HepG2 (cell line): ENCODE results near the gene PYCR2. TPM values are rescaled to one million over a fixed set of nuclear protein-coding genes. Genes with fewer than 3 reads are reported as not detected.
A peak's percentile ranks its signal among the peaks of the same experiment; 100 is the strongest.

Experiments
- EED ChIP-seq: sonication (generic); formaldehyde crosslinking; IDR thresholded peaks from 2 replicates; pipeline ENCODE4 v1.5.0; 2020; ENCODE audit warnings: mild to moderate bottlenecking, missing genetic modification reagents
- POLR2AphosphoS5 ChIP-seq: IDR thresholded peaks from 2 replicates; pipeline ENCODE4 v1.6.1; 2012; ENCODE audit warnings: low read depth, low read length
- SMARCC2 ChIP-seq: fragments of 450-650 bp; IDR thresholded peaks from 2 replicates; pipeline ENCODE4 v1.6.1; 2017; ENCODE audit warnings: antibody characterized with exemption, mild to moderate bottlenecking
- SRSF1 ChIP-seq: fragments of 200-400 bp; formaldehyde crosslinking; optimal IDR thresholded peaks from 2 replicates; pipeline ENCODE3; 2017; ENCODE audit warnings: mild to moderate bottlenecking, low read depth, low read length, moderate library complexity
- XBP1 ChIP-seq: sonication (generic); formaldehyde crosslinking; IDR thresholded peaks from 2 replicates; pipeline ENCODE4 v1.5.0; 2020; ENCODE audit warnings: missing genetic modification reagents
- ZNF282 ChIP-seq: fragments of 450-650 bp; IDR thresholded peaks from 2 replicates; pipeline ENCODE4 v1.6.1; 2018; ENCODE audit not compliant: partially characterized antibody
- polyA plus RNA-seq, 8 experiments: library from polyadenylated mRNA; depleted of rRNA in 3 of 8; stranded (reverse) in 7 of 8; unstranded in 1 of 8; fragments of >200 nt; fragmentation: Illumina TruSeq in 4 of 8; extraction: Trizol in 4 of 8; gene quantifications; 2 replicates each; pipeline versions ENCODE4 v1.2.1 to v1.2.3, GENCODE V29; 2011 to 2016; ENCODE audit warnings: low read depth in 4 of 8, missing spikeins in 1 of 8, mixed read lengths in 1 of 8; ENCODE audit not compliant: insufficient read depth in 1 of 8
- total RNA-seq, 5 experiments: library from RNA; depleted of rRNA; stranded (reverse); fragments of >200 nt; fragmentation: Illumina TruSeq; extraction: Trizol; gene quantifications; 2 replicates each; pipeline ENCODE4 v1.2.3, GENCODE V29; 2016; ENCODE audit warnings: low read depth in 1 of 5
- TF ChIP-seq, protein P1 (sequence below): fragments of 450-650 bp; IDR thresholded peaks from 2 replicates; pipeline ENCODE4 v1.6.1; 2017; ENCODE audit warnings: mild to moderate bottlenecking
- TF ChIP-seq, protein P2 (sequence below): sonication (generic); formaldehyde crosslinking; IDR thresholded peaks from 2 replicates; pipeline ENCODE4 v1.8.0; 2022; ENCODE audit warnings: mild to moderate bottlenecking, missing genetic modification reagents, moderate library complexity
- TF ChIP-seq, protein P3 (sequence below), 2 experiments: fragments of 450-650 bp in 1 of 2; sonication (generic) in 1 of 2; formaldehyde crosslinking in 1 of 2; IDR thresholded peaks; 2 replicates each; pipeline versions ENCODE4 v1.6.1 to v1.8.0; 2016 to 2022; ENCODE audit warnings: antibody characterized with exemption in 1 of 2, mild to moderate bottlenecking in 1 of 2, missing genetic modification reagents in 1 of 2
- TF ChIP-seq, protein P4 (sequence below): sonication (generic); formaldehyde crosslinking; IDR thresholded peaks from 2 replicates; pipeline ENCODE4 v1.8.1; 2022; ENCODE audit warnings: low read depth, mild to moderate bottlenecking, missing genetic modification reagents
- TF ChIP-seq, protein P5 (sequence below): sonication (generic); formaldehyde crosslinking; IDR thresholded peaks from 2 replicates; pipeline ENCODE4 v1.5.1; 2020; ENCODE audit warnings: missing genetic modification reagents, mild to moderate bottlenecking, borderline replicate concordance

Gene PYCR2
- total and polyA plus RNA-seq, 2 of the 13 experiments (the other 11 are each of a cell fraction or from before 2014, with no cell fraction given), result 47.2 to 47.8 TPM

DNA sequence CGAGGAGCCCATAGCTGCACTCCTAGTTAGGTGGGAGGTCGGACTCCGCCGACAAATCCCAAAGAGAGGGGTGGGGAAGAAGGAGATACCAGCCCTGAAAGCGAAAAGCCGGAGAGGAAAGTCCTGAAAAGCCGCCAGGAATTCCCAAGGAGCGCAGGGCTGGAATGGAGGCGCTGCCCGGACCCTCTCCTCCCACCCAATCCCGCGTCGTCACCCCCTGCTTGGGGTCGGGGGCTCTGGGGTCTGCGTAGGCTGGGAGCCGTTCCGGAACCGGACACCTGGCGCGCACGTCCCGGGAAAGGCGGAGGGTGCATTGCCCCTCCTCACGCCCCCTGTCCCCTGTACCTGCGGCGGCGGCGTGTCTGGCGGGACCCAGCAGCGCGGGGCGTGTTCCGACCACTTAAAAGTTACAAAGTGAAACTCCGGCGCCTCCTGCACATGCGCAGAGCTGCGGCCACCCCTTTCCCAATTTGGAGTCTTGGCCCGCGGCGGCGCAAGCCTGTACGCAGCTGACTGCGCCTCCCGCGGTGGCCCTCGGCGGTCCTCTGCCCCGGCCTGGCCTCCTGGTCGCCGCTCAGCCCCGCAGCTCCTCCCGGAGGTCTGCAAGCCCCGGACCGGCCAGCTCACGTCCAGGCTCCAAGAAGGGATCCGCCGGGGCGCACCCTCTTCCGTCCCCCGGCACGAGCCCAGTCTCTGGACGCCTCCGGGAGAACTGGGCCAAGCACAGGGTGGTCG, 41.9 kb downstream of the PYCR2 start, which contains the start of gene TMEM63A (continued):
- no peak for TF ChIP-seq ZNF282
- TF ChIP-seq EED (CRISPR knock-in tag), result no peak; the same call in 1 of the 2 replicates
- TF ChIP-seq SRSF1, result no peak
- TF ChIP-seq, protein P1, sequence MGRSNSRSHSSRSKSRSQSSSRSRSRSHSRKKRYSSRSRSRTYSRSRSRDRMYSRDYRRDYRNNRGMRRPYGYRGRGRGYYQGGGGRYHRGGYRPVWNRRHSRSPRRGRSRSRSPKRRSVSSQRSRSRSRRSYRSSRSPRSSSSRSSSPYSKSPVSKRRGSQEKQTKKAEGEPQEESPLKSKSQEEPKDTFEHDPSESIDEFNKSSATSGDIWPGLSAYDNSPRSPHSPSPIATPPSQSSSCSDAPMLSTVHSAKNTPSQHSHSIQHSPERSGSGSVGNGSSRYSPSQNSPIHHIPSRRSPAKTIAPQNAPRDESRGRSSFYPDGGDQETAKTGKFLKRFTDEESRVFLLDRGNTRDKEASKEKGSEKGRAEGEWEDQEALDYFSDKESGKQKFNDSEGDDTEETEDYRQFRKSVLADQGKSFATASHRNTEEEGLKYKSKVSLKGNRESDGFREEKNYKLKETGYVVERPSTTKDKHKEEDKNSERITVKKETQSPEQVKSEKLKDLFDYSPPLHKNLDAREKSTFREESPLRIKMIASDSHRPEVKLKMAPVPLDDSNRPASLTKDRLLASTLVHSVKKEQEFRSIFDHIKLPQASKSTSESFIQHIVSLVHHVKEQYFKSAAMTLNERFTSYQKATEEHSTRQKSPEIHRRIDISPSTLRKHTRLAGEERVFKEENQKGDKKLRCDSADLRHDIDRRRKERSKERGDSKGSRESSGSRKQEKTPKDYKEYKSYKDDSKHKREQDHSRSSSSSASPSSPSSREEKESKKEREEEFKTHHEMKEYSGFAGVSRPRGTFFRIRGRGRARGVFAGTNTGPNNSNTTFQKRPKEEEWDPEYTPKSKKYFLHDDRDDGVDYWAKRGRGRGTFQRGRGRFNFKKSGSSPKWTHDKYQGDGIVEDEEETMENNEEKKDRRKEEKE, result no peak
- no peak for TF ChIP-seq SMARCC2
- TF ChIP-seq POLR2AphosphoS5, result peak; percentile 57; the same call in 1 of the 2 replicates
- TF ChIP-seq, protein P2, sequence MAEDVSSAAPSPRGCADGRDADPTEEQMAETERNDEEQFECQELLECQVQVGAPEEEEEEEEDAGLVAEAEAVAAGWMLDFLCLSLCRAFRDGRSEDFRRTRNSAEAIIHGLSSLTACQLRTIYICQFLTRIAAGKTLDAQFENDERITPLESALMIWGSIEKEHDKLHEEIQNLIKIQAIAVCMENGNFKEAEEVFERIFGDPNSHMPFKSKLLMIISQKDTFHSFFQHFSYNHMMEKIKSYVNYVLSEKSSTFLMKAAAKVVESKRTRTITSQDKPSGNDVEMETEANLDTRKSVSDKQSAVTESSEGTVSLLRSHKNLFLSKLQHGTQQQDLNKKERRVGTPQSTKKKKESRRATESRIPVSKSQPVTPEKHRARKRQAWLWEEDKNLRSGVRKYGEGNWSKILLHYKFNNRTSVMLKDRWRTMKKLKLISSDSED (CRISPR knock-in tag), result no peak
- TF ChIP-seq, protein P3, sequence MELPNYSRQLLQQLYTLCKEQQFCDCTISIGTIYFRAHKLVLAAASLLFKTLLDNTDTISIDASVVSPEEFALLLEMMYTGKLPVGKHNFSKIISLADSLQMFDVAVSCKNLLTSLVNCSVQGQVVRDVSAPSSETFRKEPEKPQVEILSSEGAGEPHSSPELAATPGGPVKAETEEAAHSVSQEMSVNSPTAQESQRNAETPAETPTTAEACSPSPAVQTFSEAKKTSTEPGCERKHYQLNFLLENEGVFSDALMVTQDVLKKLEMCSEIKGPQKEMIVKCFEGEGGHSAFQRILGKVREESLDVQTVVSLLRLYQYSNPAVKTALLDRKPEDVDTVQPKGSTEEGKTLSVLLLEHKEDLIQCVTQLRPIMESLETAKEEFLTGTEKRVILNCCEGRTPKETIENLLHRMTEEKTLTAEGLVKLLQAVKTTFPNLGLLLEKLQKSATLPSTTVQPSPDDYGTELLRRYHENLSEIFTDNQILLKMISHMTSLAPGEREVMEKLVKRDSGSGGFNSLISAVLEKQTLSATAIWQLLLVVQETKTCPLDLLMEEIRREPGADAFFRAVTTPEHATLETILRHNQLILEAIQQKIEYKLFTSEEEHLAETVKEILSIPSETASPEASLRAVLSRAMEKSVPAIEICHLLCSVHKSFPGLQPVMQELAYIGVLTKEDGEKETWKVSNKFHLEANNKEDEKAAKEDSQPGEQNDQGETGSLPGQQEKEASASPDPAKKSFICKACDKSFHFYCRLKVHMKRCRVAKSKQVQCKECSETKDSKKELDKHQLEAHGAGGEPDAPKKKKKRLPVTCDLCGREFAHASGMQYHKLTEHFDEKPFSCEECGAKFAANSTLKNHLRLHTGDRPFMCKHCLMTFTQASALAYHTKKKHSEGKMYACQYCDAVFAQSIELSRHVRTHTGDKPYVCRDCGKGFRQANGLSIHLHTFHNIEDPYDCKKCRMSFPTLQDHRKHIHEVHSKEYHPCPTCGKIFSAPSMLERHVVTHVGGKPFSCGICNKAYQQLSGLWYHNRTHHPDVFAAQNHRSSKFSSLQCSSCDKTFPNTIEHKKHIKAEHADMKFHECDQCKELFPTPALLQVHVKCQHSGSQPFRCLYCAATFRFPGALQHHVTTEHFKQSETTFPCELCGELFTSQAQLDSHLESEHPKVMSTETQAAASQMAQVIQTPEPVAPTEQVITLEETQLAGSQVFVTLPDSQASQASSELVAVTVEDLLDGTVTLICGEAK (IDR thresholded peaks at IDR 0.05), result no peak
- TF ChIP-seq, protein P3 (CRISPR knock-in tag; IDR thresholded peaks at IDR 0.05), result no peak; the same call in none of the 2 replicates
- no peak for TF ChIP-seq XBP1
- TF ChIP-seq, protein P4, sequence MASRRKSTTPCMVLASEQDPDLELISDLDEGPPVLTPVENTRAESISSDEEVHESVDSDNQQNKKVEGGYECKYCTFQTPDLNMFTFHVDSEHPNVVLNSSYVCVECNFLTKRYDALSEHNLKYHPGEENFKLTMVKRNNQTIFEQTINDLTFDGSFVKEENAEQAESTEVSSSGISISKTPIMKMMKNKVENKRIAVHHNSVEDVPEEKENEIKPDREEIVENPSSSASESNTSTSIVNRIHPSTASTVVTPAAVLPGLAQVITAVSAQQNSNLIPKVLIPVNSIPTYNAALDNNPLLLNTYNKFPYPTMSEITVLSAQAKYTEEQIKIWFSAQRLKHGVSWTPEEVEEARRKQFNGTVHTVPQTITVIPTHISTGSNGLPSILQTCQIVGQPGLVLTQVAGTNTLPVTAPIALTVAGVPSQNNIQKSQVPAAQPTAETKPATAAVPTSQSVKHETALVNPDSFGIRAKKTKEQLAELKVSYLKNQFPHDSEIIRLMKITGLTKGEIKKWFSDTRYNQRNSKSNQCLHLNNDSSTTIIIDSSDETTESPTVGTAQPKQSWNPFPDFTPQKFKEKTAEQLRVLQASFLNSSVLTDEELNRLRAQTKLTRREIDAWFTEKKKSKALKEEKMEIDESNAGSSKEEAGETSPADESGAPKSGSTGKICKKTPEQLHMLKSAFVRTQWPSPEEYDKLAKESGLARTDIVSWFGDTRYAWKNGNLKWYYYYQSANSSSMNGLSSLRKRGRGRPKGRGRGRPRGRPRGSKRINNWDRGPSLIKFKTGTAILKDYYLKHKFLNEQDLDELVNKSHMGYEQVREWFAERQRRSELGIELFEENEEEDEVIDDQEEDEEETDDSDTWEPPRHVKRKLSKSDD (CRISPR knock-in tag), result 0 out of 2 replicates have a peak, but pooled peaks have one; percentile 10
- TF ChIP-seq, protein P5, sequence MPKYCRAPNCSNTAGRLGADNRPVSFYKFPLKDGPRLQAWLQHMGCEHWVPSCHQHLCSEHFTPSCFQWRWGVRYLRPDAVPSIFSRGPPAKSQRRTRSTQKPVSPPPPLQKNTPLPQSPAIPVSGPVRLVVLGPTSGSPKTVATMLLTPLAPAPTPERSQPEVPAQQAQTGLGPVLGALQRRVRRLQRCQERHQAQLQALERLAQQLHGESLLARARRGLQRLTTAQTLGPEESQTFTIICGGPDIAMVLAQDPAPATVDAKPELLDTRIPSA (CRISPR knock-in tag), result peak; percentile 87; the same call in 1 of the 2 replicates
